HG03139 (cell line): ENCODE data around the gene R3HDM4.

Experiments used
- ATAC-seq: cut with Tn5 transposase; IDR thresholded peaks from one replicate; pipeline ENCODE4 v1.9.1; 2021; ENCODE audit not compliant: unreplicated experiment

R3HDM4 gene

DNA sequence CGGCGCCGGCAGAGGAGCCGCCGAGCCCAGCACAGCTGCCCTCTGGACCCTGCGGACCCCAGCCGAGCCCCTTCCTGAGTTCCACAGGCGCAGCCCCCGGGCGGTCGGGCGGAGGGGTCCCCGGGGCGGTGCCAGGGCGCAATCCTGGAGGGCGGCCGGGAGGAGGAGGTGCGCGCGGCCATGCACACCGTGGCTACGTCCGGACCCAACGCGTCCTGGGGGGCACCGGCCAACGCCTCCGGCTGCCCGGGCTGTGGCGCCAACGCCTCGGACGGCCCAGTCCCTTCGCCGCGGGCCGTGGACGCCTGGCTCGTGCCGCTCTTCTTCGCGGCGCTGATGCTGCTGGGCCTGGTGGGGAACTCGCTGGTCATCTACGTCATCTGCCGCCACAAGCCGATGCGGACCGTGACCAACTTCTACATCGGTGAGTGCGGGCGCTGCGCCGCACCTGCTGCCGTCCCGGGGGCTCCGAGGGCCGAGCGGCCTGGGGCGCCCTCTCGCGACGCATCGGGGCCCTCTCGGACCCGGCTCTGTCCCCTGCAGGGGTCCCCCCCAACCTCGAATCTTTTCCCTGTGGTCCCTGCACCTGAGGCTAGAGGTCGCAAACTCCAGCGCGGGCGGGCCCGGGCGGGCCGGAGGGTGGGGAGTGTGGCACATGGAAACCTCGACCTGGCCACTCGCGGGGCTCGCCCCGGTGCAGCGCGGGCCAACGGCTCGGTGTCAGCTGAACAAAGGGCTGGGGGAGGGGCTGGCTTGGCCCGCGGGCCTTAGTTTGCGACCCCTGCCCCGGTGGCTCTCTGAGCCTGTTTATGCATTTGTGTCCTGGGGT lies 4.5 kb upstream of the R3HDM4 start, which contains the start of gene KISS1R:
Gene KISS1R, plus strand, starts transcription at position 11 of the 829 bp plus-strand sequence. Its CDS starts 170 bp downstream, at position 181.
- no peak for ATAC-seq

DNA sequence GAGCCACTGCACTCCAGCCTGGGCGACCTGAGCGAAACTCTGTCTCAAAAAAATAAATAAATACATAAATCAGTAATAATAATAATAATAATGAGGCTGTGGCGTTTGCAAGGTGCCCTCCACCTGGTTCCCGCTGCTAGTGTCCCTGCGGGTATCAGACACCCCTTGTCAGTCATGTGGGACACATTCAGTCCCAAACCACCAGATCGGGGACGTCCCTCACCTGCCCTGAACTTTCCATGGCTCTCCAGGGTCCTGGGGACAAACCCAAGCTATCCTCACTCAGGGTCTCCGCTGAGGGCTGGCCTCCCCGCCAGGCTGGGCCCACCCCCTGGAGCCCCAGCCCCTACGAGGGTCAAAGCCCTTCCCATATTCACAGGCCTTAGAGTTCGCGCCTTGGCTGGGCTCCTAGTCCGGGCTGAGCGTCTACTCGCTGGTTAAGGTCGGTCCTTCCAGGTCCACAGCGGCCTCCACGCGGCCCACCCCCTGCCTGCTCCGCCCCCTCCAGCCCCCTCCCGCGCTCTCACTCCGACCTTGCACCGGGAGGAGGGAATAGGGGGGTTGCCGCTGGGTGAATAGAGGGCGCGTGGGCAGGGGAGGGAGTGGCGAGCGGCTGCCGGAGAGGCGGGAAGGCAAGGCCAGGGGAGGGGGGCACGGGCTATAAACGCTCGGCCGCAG lies 3.8 kb upstream of the R3HDM4 start:
- no peak for ATAC-seq

DNA sequence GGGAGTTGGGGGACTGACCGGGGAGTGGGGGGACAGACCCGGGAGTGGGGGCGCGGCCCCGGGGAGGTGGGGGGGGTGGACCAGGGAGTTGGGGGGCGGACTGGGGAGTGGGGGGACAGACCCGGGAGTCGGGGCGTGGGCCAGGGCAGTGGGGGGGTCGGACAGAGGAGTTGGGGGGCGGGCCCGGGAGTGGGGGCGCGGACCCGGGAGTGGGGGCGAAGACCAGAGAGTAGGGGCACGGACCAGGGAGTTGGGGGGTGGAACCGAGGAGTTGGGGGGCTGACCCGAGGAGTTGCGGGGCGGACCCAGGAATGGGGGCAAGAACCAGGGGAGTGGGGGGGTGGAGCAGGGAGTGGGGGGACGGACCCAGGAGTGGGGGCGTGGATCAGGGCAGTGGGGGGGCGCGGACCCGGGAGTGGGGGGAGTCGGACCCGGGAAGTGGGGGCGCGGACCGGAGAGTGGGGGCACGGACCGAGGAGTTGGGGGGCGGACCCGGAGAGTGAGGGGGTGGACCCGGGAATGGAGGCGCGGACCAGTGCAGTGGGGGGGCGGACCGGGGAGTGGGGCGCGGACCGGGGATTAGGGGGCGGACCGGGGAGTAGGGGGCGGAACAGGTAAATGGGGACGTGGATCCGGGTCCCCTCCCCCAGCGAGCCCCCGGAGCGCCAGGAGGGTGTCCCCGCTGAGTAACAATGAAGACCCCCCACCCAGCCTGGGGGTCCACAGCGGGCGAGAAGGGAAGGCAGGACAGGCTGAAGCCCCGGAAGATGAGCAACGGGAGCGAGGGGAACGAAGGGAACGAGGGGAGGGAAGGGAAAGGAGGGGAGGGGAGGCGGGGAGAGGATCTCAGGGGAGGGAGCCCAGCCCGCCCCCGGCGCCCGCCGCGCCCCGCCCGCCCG lies 589 bp downstream of the R3HDM4 start:
- ATAC-seq: no peak

DNA sequence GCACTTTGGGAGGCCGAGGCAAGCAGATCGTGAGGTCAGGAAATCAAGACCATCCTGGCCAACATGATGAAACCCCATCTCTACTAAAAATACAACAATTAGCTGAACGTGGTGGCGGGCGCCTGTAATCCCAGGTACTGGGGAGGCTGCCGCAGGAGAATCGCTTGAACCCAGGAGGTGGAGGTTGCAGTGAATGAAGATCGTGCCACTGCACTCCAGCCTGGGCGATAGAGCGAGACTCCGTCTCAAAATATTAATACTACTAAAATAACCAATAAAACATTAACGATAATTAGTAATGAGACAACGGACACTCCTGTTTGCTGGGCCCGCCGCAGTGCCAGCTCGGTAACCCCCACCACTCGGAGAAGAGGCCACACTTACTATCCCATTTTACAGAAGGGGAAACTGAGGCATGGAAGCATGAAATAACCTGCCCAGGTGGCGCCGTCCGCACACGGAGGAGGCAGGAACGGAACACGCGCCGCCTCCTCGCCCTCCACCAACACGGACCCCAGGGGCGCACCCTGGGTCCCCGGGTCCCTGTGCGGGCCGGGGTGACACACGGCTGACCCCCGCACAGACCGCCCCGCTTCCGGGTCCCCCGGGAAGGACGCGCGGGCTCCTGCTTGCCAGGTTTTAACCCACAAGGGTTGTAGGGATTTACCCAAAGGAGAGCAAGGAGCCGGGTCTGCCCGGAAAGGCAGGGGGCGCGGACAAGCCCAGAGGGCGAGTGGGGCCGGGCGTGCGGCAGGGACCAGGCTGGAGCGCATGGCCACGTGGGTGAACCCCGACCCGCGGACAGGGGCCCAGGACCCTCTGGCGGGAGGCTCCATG lies 1.6 kb downstream of the R3HDM4 start:
- ATAC-seq: no peak

DNA sequence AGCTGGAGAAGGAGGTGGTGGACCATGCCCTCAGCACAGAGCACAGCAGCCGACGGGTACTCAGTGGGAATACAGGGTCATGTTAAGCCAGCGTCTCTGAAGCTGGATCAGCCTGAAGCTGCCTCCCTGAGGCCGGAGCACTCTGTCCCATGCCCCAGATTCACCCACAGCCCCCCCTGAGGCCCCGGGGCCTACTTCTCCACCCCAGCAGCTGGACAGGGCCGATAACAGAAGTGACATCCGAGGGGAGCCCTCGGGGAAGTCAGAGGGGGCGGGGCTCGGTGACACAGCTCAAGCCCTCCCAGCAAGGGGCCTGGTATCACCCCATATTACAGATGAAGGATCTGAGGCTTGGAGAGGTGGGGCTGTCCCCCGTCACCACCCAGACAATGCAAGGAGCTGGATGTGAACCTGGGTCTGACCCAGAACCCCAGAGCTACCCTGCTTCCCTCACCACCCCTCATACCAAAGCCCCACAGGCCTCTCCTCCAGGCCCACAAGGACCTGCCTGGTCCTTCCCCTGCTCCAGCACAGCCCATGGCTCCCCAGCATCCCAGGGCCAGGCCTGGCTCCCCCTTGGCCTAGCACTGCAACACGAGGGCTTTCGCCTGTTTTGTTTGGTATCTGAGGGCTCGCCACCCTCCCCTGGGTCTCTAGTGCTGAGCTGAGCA lies 5.7 kb downstream of the R3HDM4 start:
- ATAC-seq: no peak

DNA sequence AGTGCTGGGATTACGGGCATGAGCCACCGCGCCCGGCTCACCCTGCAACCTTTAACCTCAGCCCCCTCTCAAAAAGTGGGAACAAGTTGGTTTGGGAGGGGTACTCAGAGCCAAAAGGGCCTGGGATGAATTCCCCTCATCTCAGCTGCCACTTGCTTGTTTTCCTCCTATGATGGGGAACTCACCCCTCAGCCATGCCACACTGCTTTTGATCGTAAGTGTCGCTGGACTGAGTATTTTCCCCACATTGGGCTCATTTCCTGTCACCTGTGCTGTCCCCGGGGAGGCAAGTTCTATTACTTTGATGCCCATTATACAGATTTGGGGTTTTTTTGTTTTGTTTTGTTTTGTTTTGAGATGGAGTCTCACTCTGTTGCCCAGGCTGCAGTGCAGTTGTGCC lies 6.5 kb downstream of the R3HDM4 start:
- ATAC-seq: no peak

DNA sequence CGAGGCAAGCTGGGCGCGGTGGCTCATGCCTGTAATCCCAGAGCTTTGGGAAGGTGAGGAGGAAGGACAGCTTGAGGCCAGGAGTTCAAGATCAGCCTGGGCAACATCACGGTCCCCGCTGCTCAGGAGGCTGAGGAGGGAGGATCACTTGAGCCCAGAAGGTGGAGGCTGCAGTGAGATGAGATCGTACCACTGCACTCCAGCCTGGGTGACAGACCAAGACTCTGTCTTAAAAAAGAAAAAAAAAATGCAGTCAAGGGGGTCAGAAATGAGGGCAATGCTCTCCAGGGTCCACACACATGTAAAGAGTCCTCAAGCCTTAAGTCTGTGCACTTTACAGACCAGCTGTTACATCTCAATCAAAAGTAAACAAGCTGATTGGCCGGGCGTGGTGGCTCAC lies 8.5 kb downstream of the R3HDM4 start:
- no peak for ATAC-seq

DNA sequence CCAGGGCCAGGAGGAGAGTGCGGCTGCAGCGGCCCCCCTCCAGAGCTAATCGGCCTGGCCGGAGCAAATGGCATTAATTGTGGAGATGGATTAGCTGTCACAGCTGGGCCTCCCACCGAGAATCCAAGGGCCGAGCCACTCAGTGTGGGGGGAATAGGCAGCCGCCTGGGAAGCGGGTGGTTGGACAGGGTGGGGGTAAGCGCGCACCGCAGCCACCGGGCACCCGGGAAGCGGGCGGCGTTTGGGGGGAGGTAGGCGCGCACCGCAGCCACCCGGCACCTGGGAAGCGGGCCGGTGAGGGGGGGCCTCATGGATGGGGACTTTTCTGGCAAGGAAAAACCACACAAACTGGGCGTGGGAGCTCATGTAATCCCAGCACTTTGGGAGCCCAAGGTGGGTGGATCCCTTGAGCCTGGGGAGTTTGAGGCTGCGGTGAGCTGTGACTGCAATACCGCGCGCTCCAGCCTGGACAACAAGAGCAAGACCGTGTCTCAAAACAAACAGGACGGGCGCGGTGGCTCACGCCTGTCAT lies 9.7 kb downstream of the R3HDM4 start:
- ATAC-seq: no peak

DNA sequence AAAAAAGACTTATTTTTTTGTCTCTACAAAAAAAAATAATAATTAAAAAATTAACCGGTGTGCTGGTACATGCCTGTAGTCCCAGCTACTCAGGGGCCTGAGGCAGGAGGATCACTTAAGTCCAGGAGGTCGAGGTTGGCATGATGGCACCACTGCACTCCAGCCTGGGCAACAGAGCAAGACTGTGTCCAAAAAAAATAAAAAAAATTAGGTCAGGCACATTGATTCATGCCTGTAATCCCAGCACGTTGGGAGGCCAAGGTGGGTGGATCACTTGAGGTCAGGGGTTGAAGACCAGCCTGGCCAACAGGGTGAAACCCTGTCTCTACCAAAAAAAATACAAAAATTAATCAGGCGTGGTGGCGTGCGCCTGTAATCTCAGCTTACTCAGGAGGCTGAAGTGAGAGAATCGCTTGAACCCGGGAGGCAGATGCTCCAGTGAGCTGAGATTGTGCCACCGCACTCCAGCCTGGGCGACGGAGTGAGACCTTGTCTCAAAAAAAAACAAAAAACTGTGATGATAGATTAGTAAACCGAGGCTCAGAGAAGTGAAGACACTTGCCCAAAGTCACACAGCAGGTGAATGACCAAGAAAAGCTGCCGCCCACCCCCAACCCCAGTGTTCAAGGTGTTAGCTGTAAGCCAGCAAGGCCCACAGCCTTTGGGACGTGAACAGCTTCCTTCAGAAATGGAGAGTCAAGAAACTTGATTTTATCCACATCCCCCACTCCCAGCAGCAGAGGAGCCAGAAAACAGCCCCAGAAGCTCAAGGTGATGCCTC lies 10.4 kb downstream of the R3HDM4 start:
- no peak for ATAC-seq

DNA sequence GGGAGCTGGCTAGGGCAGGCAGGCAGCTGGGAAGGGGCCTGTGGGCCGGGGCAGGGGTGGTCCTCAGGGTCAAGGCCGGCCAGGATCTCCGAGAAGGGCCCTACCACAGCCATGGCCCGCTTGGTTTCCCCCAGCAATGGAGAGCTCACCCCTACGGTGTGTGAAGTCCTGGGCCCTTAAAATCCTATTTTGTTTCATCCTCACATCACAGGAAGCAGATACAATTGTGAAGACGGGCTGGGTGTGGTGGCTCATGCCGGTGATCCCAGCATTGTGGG lies 11.0 kb downstream of the R3HDM4 start:
- ATAC-seq: no peak

DNA sequence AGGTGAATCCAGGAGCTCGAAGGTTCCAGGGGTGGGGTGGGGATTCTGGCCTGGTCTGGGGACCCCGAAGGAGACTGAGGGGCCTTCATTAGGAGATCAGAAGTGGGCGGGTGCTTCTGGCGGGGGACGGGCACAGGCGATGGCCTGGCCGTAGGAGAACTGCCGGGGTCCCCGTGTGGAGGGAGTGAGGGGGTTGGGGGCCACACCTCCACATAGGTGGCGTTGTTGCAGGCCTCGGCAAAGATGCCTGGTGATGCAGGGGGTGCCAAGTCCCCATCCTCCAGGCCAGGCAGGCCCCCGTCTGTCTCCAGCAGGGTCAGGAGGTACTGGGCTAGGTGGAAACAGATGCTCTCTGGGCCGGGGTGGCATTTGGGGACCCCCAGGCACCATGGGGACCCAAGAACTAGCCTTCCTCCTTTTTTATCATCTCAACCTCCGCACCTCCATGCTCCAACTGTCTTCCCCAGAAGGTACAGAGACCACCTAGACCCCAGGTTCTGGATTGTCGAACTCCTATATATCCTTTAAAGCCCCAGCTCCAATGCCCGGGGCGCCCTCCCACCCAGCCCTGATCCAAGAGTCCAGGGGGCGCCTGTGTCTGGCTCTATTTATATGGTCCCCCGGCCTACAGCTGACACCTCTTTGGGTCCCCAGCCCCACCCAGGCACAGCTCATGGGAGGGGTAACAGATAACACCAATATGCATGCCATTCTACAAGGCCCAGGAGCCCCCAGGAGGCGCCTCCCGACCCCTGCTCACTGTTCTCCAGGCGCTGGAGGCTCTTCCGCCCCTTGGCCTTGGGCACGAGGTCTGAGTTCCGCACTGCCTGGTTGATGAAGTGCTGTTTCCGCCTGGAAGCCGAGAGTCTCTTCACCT lies 11.6 kb downstream of the R3HDM4 start:
- ATAC-seq: no peak

DNA sequence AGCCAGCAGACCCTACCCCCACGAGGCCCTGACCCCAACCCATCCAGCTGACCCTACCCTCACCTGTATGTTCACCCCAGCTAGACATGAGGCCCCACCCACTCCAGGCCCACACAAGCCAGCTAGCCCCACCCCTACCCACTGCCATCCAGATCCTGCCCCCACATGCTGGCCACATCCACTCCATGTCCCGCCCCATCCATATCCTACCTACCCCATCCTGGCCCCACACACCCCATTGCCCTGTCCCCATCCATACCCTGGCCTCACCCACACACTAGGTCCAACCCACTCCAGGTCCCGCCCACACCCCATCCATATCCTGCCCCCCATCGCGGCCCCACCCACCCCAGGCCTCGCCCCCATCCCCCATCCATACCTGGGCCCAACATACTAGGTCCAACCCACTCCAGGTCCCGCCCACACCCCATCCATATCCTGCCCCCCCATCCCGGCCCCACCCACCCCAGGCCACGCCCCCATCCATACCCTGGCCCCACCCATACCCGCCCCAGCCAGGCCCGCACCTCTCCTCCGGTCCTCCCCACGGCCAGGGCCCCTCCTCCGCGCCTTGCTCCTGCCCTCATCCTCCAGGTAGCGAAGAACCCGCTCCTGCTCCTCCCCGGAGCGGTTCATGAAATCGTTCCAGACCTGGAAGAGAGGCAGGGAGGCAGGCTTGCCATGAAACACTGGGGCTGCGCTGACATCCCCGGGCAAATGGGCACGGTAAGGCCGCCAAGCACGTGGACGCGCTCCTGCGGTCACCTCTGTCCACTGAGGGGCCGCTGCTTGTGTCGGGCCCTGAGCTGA lies 12.5 kb downstream of the R3HDM4 start:
- no peak for ATAC-seq

DNA sequence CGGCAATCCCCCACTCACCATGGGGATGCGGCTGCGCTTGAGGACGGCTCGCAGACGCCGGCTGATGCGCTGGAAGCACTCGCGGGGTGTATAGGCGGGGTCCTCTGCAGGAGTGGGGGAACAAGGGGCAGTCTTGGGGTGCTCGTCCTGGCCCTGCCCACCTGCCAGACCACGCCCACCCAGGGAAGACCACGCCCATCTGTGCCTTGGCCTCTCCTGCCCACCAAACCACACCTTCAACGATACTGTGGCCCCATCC lies 13.0 kb downstream of the R3HDM4 start:
- no peak for ATAC-seq

DNA sequence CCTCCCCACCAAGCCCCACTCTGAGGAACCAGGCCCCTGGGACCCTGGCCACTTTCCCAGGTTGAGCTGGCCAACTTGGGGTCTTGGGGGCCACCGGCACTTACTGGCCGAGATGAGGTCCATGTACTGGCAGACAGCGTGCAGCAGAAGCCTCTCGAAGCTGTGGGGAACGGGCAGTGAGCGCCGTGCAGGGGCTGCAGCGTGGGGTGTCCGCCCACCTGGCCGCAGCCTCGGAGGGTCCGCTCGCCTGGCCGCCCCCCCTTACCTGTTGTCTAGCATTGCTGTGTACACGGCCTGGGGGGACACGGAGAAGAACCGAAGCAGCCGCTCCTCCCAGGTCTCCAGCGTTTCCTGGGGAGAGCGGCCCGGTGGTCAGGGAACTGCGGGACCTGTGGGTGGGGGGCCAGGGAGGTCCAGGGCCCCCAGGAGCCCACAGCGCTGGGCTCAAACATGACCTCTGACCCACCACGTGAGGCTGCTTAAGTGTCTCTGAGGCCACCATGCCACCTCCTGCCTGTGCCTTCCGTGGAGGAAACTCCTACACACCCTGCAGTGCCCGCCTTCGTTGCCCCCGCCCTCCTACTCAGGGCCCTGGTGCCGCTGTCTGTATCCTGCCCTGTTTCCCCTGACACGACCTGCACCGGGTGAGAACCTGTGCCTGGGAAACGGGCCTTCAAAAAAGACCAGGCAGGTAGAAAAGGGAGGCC lies 13.5 kb downstream of the R3HDM4 start:
- no peak for ATAC-seq

DNA sequence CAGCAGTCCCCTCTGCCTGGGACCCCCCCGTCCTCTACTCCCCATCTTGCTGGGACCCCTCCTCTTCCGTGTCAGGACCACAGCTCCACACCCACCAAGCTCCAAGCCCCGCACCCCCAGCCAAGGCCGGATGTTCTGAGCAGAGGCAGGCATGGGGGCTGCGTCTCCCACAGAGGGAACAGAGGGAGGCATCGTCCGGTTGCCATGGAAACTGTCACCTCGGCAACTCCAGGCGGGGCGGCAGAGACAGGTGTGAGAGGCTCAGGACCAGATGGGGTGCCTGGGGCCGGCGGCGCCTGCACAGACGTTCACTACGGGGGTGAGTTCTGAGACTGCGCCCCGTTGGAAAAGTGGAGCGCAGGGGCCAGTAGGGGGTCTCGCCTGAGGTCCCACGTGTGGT lies 14.4 kb downstream of the R3HDM4 start:
- ATAC-seq: no peak

DNA sequence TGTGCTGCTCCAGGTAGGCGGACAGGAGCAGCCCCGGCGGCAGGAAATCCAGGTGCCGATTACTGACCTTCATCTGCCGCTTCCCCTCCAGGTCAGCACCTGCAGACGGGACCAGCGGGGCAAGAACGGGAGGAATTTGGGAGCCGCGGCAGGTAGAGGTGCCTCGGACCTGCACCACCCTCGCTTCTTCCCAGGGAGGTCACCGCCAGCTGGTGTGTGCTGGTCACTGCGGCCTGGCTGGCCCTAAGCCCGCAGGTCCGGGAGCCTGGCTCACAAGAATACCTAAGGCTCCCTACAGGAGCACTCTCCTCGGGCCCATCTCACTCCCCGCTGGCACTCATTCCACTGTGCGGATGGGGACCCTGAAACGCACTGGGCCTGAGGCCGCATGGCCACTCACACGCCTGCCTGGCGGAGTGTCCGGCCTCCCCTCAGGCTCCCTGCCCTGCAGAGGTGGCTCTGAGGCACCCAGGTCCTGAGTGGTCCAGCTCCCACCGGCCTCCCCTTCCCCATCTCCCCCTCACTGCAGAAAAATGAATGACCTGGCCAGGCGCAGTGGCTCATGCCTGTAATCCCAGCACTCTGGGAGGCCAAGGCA lies 15.5 kb downstream of the R3HDM4 start:
- no peak for ATAC-seq

DNA sequence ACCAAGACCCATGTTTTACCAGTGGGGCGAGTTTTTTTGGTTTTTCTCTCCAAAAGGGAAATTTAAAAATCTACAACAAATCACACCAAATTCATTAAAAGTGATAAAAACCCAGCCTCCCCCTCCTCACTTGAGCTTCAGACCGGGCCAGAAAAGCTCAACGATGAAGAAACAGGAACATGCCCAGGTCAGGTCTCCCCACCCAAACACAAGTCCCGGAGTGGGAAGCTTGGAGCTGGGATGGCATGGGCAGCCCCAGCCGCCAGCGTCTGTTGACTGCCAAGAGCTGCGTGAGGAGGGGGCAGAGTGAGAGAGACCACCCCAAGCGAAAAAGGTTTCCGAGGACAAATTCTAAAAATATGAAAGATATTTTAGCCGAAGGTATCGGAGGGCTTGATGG lies 16.0 kb downstream of the R3HDM4 start:
- no peak for ATAC-seq
